CD4-positive, alpha-beta T cell treated with Interleukin-1 beta for 1 hour (primary cell): Measurements from ENCODE around the gene TMEM63A.

ENCODE experiments used
- DNase-seq, 2 donors: peaks; one replicate each; pipeline ENCODE4 v3.0.0-alpha.2; 2020 to 2022

TMEM63A gene

GRCh38 chr1:225863167-225863566 is 19.0 kb downstream of the TMEM63A start:
- no peak for DNase-seq

GRCh38 chr1:225862581-225862950 is 19.6 kb downstream of the TMEM63A start:
- no peak for DNase-seq

- no peak for DNase-seq
Measured at GRCh38 chr1:225861834-225862580, 20.2 kb downstream of the TMEM63A start.

GRCh38 chr1:225860876-225861441 is 21.2 kb downstream of the TMEM63A start:
- no peak for DNase-seq

- DNase-seq = no peak
Measured at GRCh38 chr1:225860107-225860506, 22.1 kb downstream of the TMEM63A start.

GRCh38 chr1:225859151-225859550 is 23.0 kb downstream of the TMEM63A start:
- no peak for DNase-seq

- DNase-seq = no peak
Measured at GRCh38 chr1:225857256-225857655, 24.9 kb downstream of the TMEM63A start.

GRCh38 chr1:225855503-225856300 is 26.5 kb downstream of the TMEM63A start:
- DNase-seq = no peak

- no peak for DNase-seq
Measured at GRCh38 chr1:225853441-225853840, 28.7 kb downstream of the TMEM63A start.

- DNase-seq = no peak
Measured at GRCh38 chr1:225852413-225853124, 29.6 kb downstream of the TMEM63A start.

- peak in 1 of 2 donors; percentile 23 for DNase-seq
Measured at GRCh38 chr1:225851805-225852204, 30.4 kb downstream of the TMEM63A start.

- no peak for DNase-seq
Measured at GRCh38 chr1:225850370-225850769, 31.8 kb downstream of the TMEM63A start.

GRCh38 chr1:225849925-225850324 is 32.3 kb downstream of the TMEM63A start:
- peak; percentile 36 to 46 for DNase-seq

GRCh38 chr1:225848030-225848955 is 33.9 kb downstream of the TMEM63A start:
- peak; percentile 27 to 29 for DNase-seq

GRCh38 chr1:225847610-225848009 is 34.6 kb downstream of the TMEM63A start:
- no peak for DNase-seq

- DNase-seq = no peak
Measured at GRCh38 chr1:225846331-225847310, 35.6 kb downstream of the TMEM63A start.

- DNase-seq = peak; percentile 20 to 29
Measured at GRCh38 chr1:225845571-225846259, 36.5 kb downstream of the TMEM63A start.

- no peak for DNase-seq
Measured at GRCh38 chr1:225845097-225845496, 37.1 kb downstream of the TMEM63A start.

- no peak for DNase-seq
Measured at GRCh38 chr1:225844236-225845061, 37.7 kb downstream of the TMEM63A start.
